Trophoblast cell (in vitro differentiated cells and primary cell): ENCODE data around the gene PDE11A.

Source experiments
- DNase-seq, 2 donors: peaks; one replicate each; pipeline ENCODE4 v3.0.0-alpha.2; 2016
- H2AFZ ChIP-seq: 2 replicates; pipeline ENCODE4 v1.6.1; 2013; ENCODE audit warnings: low read length, moderate library complexity, mild to moderate bottlenecking; ENCODE audit not compliant: insufficient read depth, poor library complexity
- H2AK5ac ChIP-seq: 2 replicates; pipeline ENCODE4 v1.6.1; 2013; ENCODE audit warnings: mild to moderate bottlenecking, low read length
- H2BK120ac ChIP-seq: 2 replicates; pipeline ENCODE4 v1.6.1; 2013; ENCODE audit warnings: low read length, mild to moderate bottlenecking, moderate library complexity; ENCODE audit not compliant: insufficient read depth, poor library complexity
- H2BK12ac ChIP-seq: 2 replicates; pipeline ENCODE4 v1.6.1; 2013; ENCODE audit warnings: mild to moderate bottlenecking, low read length, moderate library complexity
- H2BK5ac ChIP-seq: 2 replicates; pipeline ENCODE4 v1.6.1; 2013; ENCODE audit warnings: low read length, low read depth, moderate library complexity, mild to moderate bottlenecking; ENCODE audit not compliant: poor library complexity
- H3K14ac ChIP-seq: 2 replicates; pipeline ENCODE4 v1.6.1; 2013; ENCODE audit warnings: mild to moderate bottlenecking, low read length
- H3K18ac ChIP-seq: 2 replicates; pipeline ENCODE4 v1.6.1; 2013; ENCODE audit warnings: mild to moderate bottlenecking, low read length
- H3K23ac ChIP-seq: 2 replicates; pipeline ENCODE4 v1.6.1; 2013; ENCODE audit warnings: low read length
- H3K27ac ChIP-seq: 2 replicates; pipeline ENCODE4 v1.5.1; 2013; ENCODE audit warnings: low read depth, mild to moderate bottlenecking, inconsistent platforms, low read length, moderate library complexity
- H3K27me3 ChIP-seq: 2 replicates; pipeline ENCODE4 v1.6.1; 2013; ENCODE audit warnings: inconsistent platforms, mild to moderate bottlenecking, low read length, moderate library complexity; ENCODE audit not compliant: insufficient read depth
- H3K36me3 ChIP-seq, 2 experiments: 1 replicate in 1 of 2; 2 replicates in 1 of 2; pipeline ENCODE4 v1.6.1; 2013; ENCODE audit warnings: low read length in 2 of 2, mild to moderate bottlenecking in 2 of 2, moderate library complexity in 1 of 2; ENCODE audit not compliant: insufficient read depth in 2 of 2, control insufficient read depth in 1 of 2
- H3K4ac ChIP-seq: 2 replicates; pipeline ENCODE4 v1.6.1; 2013; ENCODE audit warnings: low read depth, mild to moderate bottlenecking, low read length, moderate library complexity
- H3K4me1 ChIP-seq, 2 experiments: 1 replicate in 1 of 2; 2 replicates in 1 of 2; pipeline ENCODE4 v1.6.1; 2013; ENCODE audit warnings: low read length in 2 of 2, mild to moderate bottlenecking in 2 of 2, moderate library complexity in 1 of 2; ENCODE audit not compliant: insufficient read depth in 2 of 2, control insufficient read depth in 1 of 2
- H3K4me2 ChIP-seq: 2 replicates; pipeline ENCODE4 v1.6.1; 2013; ENCODE audit warnings: inconsistent platforms, mild to moderate bottlenecking, low read length, moderate library complexity
- H3K4me3 ChIP-seq: 2 replicates; pipeline ENCODE4 v1.5.1; 2013; ENCODE audit warnings: mild to moderate bottlenecking, low read depth, low read length, inconsistent platforms
- H3K79me1 ChIP-seq: one replicate; pipeline ENCODE4 v1.6.1; 2013; ENCODE audit warnings: low read length
- H3K79me2 ChIP-seq: 2 replicates; pipeline ENCODE4 v1.6.1; 2013; ENCODE audit warnings: low read length, mild to moderate bottlenecking; ENCODE audit not compliant: control insufficient read depth, insufficient read depth, poor library complexity
- H3K9ac ChIP-seq: 2 replicates; pipeline ENCODE4 v1.6.1; 2013; ENCODE audit warnings: mild to moderate bottlenecking, low read length
- H3K9me3 ChIP-seq: 2 replicates; pipeline ENCODE4 v1.6.1; 2013; ENCODE audit warnings: low read depth, mild to moderate bottlenecking, control low read depth, inconsistent platforms, low read length; ENCODE audit not compliant: insufficient read depth
- H4K12ac ChIP-seq: 2 replicates; pipeline ENCODE4 v1.6.1; 2013; ENCODE audit warnings: low read depth, mild to moderate bottlenecking, low read length, moderate library complexity
- H4K8ac ChIP-seq: 2 replicates; pipeline ENCODE4 v1.6.1; 2013; ENCODE audit warnings: low read depth, mild to moderate bottlenecking, low read length, moderate library complexity
- H4K91ac ChIP-seq: one replicate; pipeline ENCODE4 v1.6.1; 2013; ENCODE audit warnings: low read depth, mild to moderate bottlenecking, low read length, moderate library complexity
- whole genome bisulfite sequencing: extraction: QIAGEN DNeasy Blood & Tissue Kit; methylation state at CpG from one replicate; pipeline ENCODE4 v1.1.7; 2013; ENCODE audit warnings: missing lambda C conversion rate; ENCODE audit not compliant: insufficient read length, insufficient coverage; ENCODE audit errors: extremely low coverage; 5-methylcytosine and 5-hydroxymethylcytosine counted together

Gene PDE11A

GRCh38 chr2:177712462-177712861, 360.1 kb downstream of the PDE11A start:
- no peak overlapping the region for H2AK5ac ChIP-seq

GRCh38 chr2:177711483-177712265, 360.9 kb downstream of the PDE11A start:
- Histone ChIP-seq H3K9me3 (no peaks in the 10 kb centered on the region), H4K8ac (no peak overlapping the region), H3K79me1 (no peaks in the 10 kb centered on the region), H3K36me3 (no peaks in the 10 kb centered on the region), H3K4me2 (no peak overlapping the region), H4K12ac (no peak overlapping the region), H2BK12ac (no peak overlapping the region), H4K91ac (no peak overlapping the region), H3K14ac (no peak overlapping the region), H3K4me3 (no peak overlapping the region), H3K27ac (no peak overlapping the region), H3K27me3 (no peaks in the 10 kb centered on the region), H3K4ac (no peak overlapping the region), H3K4me1 (no peaks in the 10 kb centered on the region), H2AFZ (no peak overlapping the region), H2BK120ac (no peak overlapping the region), H2AK5ac (no peak overlapping the region), H3K9ac (no peak overlapping the region), H2BK5ac (no peak overlapping the region), H3K79me2 (no peaks in the 10 kb centered on the region), H3K23ac (no peak overlapping the region), H3K18ac (no peak overlapping the region)
- WGBS, result no CpG with 5 or more reads among the region's 9 CpGs
- no peak for DNase-seq

More at GRCh38 chr2:177712462-177712861, 360.1 kb downstream of the PDE11A start:
- no CpG with 5 or more reads among the region's 1 CpG for WGBS
- no peak overlapping the region for H4K12ac ChIP-seq
- H3K4ac ChIP-seq, result no peak overlapping the region
- no peak overlapping the region for H2BK5ac ChIP-seq
- H3K4me1 ChIP-seq, result no peaks in the 10 kb centered on the region
- no peaks in the 10 kb centered on the region for H3K36me3 ChIP-seq
- DNase-seq, result no peak
- H3K4me3 ChIP-seq, result no peak overlapping the region
- no peaks in the 10 kb centered on the region for H3K79me1 ChIP-seq
- no peak overlapping the region for H3K9ac ChIP-seq
- H2BK120ac ChIP-seq, result no peak overlapping the region
- H3K14ac ChIP-seq, result no peak overlapping the region
- no peak overlapping the region for H3K27ac ChIP-seq
- no peak overlapping the region for H3K18ac ChIP-seq
- no peaks in the 10 kb centered on the region for H3K79me2 ChIP-seq
- no peaks in the 10 kb centered on the region for H3K9me3 ChIP-seq
- H2BK12ac ChIP-seq, result no peak overlapping the region
- H2AFZ ChIP-seq, result no peak overlapping the region
- H4K8ac ChIP-seq, result no peak overlapping the region
- H3K27me3 ChIP-seq, result no peaks in the 10 kb centered on the region
- no peak overlapping the region for H4K91ac ChIP-seq
- no peak overlapping the region for H3K23ac ChIP-seq
- H3K4me2 ChIP-seq, result no peak overlapping the region

GRCh38 chr2:177710889-177711288, 361.7 kb downstream of the PDE11A start:
- Histone ChIP-seq H3K79me2 (no peaks in the 10 kb centered on the region), H3K9ac (no peak overlapping the region), H2AFZ (no peak overlapping the region), H3K27ac (no peak overlapping the region), H4K12ac (no peak overlapping the region), H4K8ac (no peak overlapping the region), H2BK120ac (no peak overlapping the region), H3K23ac (no peak overlapping the region), H3K4ac (no peak overlapping the region), H2AK5ac (no peak overlapping the region), H3K79me1 (no peaks in the 10 kb centered on the region), H3K4me1 (no peaks in the 10 kb centered on the region), H3K27me3 (no peaks in the 10 kb centered on the region), H3K4me3 (no peak overlapping the region), H2BK5ac (no peak overlapping the region), H3K4me2 (no peak overlapping the region), H3K9me3 (no peaks in the 10 kb centered on the region), H2BK12ac (no peak overlapping the region), H3K18ac (no peak overlapping the region), H3K36me3 (no peaks in the 10 kb centered on the region), H4K91ac (no peak overlapping the region), H3K14ac (no peak overlapping the region)
- DNase-seq, result no peak
- WGBS, result no CpG with 5 or more reads among the region's 2 CpGs

- Histone ChIP-seq H3K4me1 (no peaks in the 10 kb centered on the region), H3K27ac (no peak overlapping the region), H2BK12ac (no peak overlapping the region), H4K12ac (no peak overlapping the region), H3K23ac (no peak overlapping the region), H2AFZ (no peak overlapping the region), H3K9me3 (no peaks in the 10 kb centered on the region), H3K4me2 (no peak overlapping the region), H2BK5ac (no peak overlapping the region), H3K14ac (no peak overlapping the region), H3K79me2 (no peaks in the 10 kb centered on the region), H3K36me3 (no peaks in the 10 kb centered on the region), H3K9ac (no peak overlapping the region), H4K91ac (no peak overlapping the region), H2BK120ac (no peak overlapping the region), H3K4ac (no peak overlapping the region), H3K18ac (no peak overlapping the region), H3K79me1 (no peaks in the 10 kb centered on the region), H3K4me3 (no peak overlapping the region), H2AK5ac (no peak overlapping the region), H3K27me3 (no peaks in the 10 kb centered on the region), H4K8ac (no peak overlapping the region)
- no CpG with 5 or more reads among the region's 8 CpGs for WGBS
- DNase-seq, result no peak
Observed at GRCh38 chr2:177709986-177710401, 362.6 kb downstream of the PDE11A start.
